Activated CD8-positive, alpha-beta memory T cell treated with anti-CD3 and anti-CD28 coated beads for 48 hours (primary cell): ENCODE measurements around the gene CISH.

Source experiments
- DNase-seq, 3 experiments: peaks; one replicate each; pipeline ENCODE4 v3.0.0-alpha.2; 2020; ENCODE audit warnings: low read depth in 2 of 3, low spot score in 2 of 3

The CISH gene

DNA sequence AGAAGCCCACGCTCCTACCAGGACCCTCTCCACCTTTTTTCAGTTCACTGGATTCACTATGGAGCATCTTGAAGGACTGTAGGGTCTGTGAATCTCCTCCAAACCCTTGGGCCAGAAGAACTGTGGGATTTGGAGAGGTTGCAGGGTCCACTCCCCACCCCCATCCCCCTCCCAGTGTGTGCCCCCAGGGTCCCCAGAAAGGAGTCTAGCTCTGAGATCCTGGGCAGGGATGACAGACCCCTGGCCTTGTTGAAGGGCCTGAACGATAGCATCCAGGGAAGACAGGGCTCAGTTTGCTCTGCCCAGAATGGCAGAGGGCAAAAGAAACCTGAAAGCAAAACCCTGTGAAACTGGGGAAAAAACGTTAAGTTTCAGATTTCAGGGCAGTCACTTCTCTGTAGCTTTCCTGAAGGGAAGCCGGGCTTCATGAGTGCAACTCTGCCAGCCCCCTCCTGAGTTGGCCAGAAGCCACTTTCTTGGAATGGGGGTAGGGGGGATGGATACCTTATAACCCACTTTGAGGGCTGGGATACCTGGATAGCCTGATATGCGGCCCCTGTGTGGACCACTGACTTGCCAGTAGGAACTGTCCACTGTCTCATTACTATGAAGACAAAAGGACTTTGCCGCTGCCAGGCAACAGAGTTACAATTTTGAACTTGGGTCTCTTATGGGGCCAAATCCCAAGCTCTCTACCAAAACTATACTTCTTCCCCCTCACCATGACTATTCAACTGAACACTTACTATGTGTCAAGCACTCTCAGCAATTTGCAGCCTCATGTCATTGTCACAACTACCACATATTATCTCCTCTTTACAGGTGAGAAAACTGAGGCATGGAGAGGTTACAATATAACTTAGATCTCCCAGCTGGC is 1.6 kb upstream of the CISH start:
- DNase-seq = no peak

- no peak for DNase-seq
Measured at GRCh38 chr3:50612234-50612882, 784 bp upstream of the CISH start.

GRCh38 chr3:50610992-50611463 is 546 bp downstream of the CISH start:
- DNase-seq = no peak

DNA sequence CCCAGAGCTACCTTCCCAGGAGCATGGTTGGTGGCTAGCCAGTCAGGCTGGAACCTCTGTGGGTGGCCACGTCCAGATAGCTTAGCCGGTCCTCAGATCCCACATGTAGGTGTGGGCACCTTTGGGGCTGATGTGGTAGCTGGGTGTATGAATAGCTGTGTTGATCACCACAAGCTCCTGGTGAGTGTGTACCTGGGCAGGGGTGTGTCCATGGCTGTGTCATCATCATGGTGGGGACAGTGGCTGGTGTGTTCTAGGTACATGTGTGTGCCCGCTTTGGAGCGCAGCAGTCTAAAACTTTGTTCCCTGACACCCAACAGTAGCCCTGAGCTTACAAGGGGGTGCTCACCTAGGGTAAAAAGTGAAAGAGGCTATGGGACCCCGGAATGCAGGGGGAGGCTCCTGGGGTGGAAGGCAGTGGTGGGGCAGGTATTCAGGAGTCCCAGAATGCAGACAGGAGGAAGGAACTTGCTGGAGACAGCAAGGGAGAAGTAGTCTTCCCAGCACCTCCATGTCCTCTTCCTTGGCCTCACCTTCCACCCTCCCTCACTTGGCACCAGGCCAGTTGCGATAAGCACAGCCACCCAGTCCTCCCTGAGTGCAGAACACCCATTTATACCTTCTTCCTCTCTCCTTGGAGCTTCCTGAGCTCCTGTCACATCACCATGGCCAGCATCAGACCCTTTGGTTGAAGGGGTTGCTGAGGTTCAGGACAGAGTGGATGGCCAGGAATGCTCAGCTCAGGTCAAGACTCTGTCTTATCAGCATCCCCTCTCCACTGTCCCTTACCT is 1.2 kb downstream of the CISH start:
- no peak for DNase-seq

- no peak for DNase-seq
Measured at GRCh38 chr3:50609763-50610085, 1.9 kb downstream of the CISH start.

- DNase-seq = no peak
Measured at GRCh38 chr3:50609071-50609762, 2.4 kb downstream of the CISH start.

- DNase-seq = no peak
Measured at GRCh38 chr3:50608278-50608677, 3.3 kb downstream of the CISH start.

GRCh38 chr3:50607271-50608091 is 4.1 kb downstream of the CISH start:
- DNase-seq = no peak

GRCh38 chr3:50606596-50606995 is 5.0 kb downstream of the CISH start:
- no peak for DNase-seq

- DNase-seq = no peak
Measured at GRCh38 chr3:50605901-50606326, 5.7 kb downstream of the CISH start.

GRCh38 chr3:50604628-50605588 is 6.7 kb downstream of the CISH start:
- peak in 1 of 3 experiments; percentile 18 for DNase-seq

DNA sequence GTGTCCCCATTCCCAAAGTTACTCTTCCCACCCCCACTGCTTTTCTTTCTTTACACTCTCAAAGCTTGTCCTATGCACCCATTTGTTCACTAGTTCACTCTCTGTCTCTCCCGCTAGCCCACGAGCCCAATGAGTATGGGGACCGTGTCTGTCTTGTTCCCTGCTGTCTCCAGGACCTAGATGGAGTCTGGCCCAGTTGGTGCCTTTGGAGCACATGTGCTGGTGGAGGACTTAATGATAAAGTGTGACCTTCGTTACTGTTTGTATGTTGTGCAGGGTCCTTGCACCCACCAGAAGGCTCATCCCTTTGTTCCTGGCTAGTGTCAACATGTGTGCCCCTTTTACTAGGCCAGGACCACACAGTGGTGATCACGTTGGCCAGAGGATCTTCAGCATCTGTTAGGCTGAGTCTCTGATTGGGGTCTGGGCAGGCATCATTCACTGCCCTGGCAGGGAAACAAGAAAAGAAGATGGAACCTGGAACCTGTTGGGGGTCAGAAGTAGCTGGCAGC is 7.4 kb downstream of the CISH start:
- DNase-seq = peak in 1 of 3 experiments; percentile 18

GRCh38 chr3:50603261-50604109 is 8.1 kb downstream of the CISH start:
- DNase-seq = peak in 1 of 3 experiments; percentile 33

DNA sequence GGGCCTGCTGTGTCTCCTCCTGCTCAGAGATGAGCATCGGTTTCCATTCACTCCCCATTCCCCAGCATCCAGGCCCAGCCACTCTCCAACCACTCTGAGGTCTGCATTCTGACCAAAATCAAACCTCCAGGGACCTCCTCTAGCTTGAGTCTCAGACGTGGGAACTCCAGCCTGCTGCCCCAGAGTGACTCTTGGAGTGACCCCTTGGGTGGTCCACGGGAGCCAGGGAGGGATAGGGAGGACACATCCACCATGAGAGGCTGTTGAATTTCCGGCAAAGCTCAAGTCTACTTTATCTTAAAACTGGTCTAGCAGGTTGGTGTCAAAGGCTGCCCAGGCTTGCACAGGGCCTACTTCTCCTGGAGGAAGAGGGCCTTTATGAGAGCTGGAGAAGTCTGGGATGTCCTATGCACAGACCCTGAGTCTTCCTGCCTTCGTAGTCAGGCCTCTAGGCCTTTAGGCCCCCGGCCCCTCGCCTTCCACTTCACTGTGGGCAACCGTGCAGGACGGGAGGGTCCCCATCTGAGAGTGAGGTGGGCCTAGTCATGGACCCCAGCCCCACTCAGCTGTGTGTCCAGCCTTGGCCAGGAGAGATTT is 8.9 kb downstream of the CISH start:
- peak in 1 of 3 experiments; percentile 35 for DNase-seq

DNA sequence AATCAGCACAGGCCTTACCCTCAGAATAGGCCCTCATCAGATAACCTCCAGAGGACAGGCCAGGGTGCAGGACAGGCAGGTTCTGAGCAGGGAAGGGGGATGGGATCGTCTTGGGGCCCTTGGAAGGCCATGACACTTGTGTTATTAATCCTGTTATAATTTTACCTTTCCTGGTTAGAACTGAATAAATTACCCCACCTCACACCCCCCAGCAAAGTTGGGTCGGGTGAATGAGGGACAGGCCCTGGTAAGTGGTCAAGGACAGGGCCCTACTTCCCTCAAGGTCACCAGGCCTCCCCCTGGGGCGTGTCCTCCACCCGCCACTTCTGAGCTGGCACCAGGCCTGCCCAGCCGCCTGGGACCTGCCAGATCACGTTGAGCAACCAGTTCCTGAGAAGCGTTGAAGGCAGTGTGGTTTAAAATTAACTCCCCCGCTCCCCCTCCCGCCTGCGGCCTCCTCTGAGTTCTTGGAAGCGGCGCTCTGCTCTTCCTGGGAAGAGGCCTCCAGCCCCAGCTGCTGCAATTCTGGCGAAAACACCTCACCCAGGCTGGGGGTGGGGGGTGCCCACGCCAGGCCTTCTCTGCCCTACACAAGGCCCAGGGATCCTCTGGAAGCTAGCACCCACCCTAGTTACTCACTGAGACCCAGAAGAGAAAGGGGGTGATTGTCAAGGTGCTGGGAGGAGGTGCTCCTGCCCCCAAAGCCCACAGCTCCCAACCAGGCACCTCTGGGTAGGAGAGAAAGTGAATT is 10.6 kb downstream of the CISH start:
- peak; percentile 84 to 93 (median 87) for DNase-seq

- DNase-seq = no peak
Measured at GRCh38 chr3:50600141-50600753, 11.3 kb downstream of the CISH start.
